AML-193 (cell line): ENCODE measurements around the gene PLAC1.

ENCODE experiments used
- DNase-seq, 2 experiments: peaks; one replicate each; lab custom pipeline; 2025; lab: John Stamatoyannopoulos, UW

The PLAC1 gene, protein sequence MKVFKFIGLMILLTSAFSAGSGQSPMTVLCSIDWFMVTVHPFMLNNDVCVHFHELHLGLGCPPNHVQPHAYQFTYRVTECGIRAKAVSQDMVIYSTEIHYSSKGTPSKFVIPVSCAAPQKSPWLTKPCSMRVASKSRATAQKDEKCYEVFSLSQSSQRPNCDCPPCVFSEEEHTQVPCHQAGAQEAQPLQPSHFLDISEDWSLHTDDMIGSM

DNA sequence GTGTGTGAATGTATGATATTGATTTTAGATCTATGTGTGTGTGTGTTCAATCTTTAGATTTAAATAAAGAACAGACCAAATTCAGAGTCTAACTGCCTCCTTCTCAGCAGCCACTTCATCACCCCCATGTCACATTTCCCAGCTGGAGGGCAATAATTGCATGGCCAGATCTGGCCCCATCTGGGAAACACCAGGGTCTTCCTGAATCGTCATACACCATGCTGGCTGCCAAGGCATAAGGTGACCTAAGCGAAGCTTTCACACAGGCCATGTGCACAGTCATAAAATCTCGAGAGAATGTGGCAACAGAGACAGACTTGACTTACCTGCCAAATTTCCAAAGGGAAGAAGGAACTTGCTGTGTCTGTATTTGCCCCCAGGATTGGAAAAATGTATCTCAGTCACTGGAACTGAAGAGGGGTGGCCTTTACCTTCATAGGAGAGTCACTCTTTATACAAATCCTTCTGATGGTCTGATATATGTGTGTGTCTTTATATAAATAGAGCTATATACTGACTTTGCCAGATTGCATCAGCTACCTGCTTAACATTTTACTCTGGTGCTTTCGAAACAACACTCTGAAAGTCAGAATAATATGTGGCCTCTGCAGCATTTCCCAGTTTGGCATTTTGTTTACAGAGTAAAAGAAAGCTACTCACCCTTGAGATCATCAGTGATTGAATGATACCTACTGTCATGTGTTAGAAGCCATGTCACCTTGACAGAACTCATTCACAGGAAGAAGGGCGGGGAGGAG lies at the start of gene PLAC1:
PLAC1 (minus strand) TSS at position 470 of the 758 bp plus-strand sequence. CDS start 91,789 bp downstream, outside the sequence.
- DNase-seq: no peak

DNA sequence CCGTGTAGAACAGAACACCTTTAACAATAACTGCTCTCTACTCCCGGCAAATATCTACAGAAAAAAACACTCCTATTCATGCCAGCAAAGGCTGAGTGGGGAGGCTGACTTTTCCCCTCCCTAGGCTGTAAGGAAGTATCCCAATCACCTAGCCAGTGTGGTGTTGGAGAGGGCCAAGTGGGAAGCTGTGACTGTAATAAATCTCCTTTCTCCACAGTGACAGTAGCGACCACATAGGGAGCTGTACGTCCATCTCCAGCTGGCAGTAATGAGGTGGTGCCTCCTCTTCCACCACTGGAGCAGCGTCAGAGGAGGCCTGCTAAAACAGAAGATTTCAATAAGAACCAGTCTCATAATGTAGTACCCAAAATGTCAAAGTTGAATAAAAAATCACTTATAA lies 47.9 kb upstream of the PLAC1 start:
- no peak for DNase-seq

DNA sequence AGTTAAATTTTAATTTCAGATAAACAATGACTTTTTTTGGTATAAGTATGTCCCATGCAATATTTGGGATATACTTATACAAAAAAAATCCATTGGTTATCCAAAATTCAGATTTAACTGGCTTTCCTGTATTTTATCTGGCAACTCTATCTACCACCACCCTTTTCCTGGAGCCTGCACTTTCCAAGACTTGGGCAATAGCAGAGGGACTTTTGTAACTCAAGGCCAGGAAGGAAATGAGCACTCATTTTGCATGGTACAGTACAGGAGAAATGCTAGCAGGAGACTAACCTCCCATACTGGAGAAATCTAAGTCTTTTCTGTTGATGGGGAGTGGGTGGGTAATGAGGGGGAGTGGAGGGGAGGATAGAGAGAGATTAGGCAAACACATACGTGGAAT lies 37.7 kb upstream of the PLAC1 start:
- no peak for DNase-seq

DNA sequence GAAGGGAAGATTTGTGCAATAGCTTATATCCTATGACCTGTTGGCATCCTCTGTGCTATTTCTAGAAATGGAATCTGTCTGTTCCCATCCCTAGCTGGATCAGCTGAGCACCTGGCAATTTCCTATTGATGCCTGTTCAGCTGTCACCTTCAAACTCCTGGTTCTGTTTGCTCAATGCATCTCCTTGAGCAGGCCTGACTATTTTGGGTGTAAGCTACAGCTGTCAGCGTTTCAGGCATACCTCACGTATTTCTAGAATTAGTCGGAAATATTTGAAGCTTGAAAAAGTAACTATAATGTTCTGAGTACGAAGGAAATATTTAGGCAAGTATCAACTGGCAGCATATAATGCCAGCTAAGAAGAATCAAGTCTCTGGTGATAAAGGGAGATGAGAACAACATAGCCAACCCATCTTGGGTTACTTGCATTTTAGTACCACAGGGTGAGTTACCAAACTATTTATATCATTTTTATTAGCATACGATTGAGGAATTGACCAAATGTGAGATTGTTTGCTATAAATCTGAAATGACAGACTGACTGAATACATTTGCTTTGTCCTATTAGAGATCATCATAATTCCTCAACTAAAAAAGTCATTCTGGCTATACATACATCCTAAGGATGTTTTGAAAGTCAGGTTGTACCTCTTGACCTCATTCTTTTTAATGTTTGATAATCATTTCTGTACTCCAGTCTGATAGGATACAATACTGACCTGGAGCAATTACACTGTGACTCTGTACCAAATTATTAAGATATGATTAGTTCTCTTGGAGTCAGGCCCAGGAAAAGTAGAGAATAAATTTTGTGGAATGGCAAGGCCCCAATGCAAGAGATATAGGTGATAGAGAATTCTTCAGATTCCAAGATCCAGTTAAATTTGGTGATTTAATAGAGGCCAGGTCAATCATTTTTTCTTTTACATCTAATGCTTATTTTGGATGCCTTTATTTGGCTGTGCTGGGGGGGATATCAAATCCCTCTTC lies 36.4 kb upstream of the PLAC1 start:
- no peak for DNase-seq

DNA sequence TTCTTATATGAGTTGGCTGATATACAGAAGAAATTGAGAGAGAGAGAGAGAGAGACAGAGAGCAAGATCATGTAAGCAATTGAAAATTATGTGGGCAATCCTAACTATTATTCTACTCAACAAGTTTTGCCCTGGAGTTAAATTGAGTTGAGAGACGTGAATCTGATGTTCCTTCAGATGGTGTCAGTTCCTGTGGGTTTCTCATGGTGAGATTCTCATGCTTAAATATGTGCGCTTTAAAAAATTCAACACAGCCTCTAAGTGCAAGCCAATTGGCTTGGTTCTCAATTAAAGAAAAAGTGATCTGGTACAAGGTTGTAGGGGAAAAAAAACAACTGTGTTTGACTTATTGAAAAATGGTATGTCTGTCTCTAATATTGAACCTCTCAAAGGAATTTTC lies 35.4 kb upstream of the PLAC1 start:
- DNase-seq: no peak

DNA sequence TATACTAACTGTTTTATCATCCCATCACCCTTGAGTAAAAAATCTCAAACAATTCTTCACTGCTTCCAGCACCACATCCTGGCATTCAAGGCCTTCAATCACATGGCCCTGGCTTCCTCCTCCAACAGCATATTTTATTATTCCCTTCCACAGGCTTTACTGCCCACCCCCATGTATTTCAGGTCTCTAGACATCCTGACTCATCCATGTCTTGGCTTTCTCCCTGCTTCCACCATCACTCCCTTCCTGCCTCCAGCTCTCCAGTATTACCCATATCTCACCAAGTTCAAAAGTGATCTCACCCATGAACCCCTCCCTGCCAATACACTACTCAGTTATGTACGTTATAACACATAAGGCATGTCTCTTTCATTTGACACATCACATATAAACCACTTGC lies 34.7 kb upstream of the PLAC1 start:
- no peak for DNase-seq

DNA sequence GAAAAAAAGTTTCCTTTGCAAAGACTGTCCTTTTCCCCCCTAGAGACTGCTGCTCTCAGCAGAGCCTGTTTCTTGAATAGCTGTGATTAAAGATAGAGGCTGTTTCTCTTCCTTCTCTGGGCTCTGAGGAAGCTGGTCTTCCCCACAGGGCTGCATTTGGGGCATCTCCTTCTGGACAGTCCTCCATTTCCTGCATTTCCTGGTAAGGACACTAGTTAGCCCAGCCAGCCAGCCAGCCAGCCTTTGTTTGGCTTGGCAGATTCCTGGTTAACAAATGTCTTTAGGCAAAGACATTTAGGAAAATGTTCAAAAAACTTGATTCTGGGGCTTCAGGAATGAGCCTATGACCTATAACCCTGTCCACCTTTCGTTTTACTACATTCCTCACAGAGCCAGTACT lies 34.0 kb upstream of the PLAC1 start:
- DNase-seq: no peak

DNA sequence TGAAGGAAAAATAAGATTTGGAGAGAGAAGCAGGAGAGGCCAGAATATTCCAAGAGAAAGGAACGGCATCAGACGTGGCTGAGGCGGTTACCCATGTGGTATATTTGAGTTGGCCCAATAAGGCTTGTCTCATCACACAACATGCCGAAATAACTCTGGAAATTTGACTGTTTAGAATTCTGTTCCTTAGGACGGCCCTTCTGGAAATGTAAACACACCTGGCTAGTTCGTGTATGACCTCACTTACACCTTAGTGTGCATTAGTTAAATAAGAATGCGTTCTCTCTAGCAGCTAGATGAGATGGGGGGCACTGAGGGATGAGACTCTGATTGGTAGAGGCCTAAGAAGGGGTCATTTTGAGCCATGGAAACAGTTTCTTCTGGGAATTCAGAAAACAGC lies 33.2 kb upstream of the PLAC1 start:
- no peak for DNase-seq

DNA sequence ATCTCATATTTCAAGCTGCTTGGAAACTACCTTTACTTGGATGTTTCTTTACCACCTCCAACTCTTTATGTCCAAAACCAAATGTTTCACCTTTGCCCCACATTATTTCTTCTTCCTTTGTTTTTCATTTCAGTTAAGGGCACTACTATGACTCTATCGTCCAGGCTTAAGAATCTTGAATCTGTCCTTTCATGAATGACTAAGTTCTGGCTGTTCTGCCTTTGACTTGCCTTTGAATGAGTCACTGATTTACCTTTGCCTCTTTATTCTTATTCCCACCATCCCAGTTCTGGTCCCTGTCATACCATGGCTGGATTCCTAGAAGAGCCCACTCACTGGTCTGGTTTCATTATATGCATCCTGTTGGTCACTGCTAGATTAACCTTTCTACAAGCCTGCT lies 30.6 kb upstream of the PLAC1 start:
- no peak for DNase-seq

DNA sequence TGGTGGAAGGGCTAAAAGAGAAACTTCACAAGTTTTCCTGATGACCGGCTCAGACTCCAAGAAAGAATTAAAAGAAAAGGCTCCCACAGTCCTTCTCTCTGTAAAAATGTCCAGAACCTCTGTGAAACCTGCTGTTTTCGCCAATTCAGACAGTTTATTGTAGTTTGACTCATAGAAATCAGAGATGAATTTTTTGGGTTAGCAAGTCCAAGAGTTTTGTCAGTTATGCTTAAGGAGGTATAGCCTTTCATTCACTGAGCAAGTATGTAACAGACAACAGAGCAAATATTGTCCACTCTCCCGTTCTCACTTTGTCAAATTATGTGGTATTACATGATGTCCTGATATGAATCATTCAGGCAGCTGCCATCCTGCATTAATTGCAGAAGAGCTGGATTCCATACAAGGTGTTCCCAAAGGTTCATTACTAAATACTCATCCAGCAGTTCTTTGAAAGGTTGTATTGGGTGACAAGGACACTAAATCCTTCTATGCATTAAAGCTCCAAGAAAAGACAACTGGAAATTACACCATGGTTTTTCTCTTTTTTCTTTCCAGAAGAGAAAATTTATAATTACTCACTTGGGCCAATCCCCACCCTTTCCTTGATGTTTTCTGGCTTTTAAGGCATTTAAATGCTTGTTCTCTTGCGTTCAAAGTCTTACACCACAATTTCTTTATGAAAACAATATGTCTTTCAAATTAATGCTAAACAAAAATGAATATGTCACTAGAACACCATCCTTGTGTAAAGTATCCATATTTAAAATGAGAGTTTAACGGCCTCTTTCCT lies 30.0 kb upstream of the PLAC1 start:
- DNase-seq: no peak

DNA sequence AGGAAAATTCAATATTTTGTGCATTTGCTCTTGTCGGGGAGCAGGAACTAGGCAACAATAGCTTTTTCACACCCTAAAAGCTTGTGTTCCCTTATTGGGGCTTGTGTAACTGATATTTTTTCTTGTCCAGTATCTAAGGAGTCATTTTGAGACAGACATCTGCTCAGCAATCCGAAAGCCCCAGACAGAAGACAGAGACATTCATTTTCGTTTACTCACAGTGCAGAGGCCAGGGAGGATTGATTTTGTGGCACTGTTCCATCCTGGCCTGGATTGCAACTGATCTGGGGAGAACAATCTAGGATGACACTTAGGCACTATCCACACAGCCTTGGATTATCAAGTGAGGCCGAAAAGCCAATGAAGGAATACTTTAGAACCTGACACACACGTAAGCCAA lies 27.4 kb upstream of the PLAC1 start:
- no peak for DNase-seq

DNA sequence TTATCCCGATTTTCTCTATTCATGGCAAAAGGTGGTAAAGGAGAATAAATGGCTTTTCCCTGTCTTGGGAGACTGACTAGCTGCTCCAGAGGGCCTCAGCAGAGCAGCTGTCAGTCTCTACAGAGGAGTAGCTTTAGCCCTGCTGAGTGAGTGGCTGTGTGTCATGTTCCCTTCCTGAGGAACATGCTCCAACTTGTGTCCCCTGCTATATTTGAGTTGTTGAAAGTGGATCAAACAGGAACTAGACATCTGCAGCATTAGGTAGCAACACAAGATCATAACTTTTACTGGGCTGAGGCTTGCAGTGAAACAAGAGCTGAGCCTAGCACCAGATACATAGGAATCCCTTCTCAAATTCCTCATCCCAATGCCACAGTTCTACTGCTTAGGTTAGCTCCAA lies 26.7 kb upstream of the PLAC1 start:
- no peak for DNase-seq

DNA sequence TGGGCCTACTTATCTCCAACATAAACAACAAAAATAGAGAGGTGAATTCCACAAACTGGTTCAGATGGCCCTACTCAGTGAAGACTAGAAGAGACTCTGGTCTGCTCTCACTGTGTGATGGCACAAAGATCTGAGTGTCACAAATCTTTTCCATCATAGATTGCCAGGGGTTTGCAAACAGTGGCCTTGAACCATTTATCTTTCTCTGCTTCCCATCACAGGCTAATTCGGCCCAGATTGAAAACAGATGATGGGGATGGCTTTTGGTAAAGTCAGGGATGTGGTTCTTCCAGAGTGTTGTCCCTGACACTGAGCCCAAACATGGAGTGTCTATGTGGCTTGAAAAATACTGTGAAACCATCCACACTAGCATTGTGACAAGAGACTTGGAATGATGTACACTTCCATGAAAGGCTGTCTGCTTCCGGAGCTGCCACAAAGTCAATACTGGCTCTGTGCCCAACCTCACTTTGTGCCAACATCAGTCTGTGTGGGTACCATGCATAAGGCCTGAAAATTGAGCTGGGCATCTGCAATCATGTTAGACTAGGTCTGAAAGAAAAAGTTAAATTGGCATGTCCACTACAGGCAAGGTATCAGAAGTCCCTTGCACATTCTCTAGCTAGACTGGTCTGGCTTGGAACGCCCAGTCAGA lies 25.2 kb upstream of the PLAC1 start:
- DNase-seq: no peak

DNA sequence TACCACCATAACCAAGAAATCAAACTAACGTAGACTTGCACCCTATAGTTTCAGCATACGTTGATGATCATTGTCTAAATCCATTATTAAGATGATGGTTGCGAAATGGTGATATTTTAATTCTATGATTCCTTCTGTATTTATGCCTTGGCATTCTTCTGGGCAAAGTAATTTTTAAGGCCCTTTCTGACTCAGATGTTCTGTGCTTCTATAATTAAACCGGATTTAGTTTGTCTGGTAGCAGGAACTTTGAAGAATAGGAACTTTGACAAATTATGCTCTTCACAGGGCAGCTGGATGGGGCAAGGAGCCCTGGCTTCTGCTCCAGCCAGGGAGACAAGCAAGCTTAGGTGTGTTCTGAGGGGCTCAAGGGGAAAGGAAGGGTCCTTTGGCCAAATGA lies 23.8 kb upstream of the PLAC1 start:
- DNase-seq: no peak

DNA sequence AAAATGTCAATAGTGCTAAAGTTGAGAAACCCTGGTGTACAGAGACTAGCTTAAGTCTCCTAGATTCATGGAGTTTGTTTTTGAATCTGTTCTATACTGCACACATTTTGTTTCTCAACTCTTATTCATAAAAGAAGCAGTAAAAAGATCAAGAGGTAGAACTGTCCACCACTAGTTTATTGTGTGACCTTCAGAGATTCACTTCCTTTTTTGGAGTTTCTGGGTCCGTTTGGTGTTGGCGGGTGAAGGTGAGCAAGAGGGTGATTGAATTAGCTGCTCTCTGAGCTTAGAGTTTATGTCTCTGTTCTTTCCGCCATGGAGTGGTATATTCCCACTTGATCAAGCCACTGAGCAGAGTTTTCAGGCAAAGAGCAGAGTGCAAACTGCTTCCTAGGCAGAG lies 21.4 kb upstream of the PLAC1 start:
- no peak for DNase-seq

DNA sequence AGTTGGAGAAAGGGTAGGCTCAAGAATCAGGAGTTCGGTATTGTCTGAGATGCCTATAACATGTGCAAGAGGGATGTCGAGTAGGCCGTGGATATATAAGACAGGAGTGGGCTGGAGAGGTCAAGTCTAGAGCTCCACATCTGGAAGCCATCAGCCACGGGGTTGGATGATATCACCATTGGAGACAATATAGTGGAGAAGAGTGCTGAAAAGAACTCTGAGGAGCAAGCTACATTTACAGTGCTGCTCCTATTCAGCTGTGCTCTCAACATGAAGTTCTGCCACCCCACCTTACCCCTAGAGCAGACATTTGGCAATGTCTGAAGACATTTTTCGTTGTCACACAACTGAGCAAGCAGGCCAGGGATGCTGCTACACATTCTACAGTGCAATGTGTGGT lies 20.9 kb upstream of the PLAC1 start:
- no peak for DNase-seq

DNA sequence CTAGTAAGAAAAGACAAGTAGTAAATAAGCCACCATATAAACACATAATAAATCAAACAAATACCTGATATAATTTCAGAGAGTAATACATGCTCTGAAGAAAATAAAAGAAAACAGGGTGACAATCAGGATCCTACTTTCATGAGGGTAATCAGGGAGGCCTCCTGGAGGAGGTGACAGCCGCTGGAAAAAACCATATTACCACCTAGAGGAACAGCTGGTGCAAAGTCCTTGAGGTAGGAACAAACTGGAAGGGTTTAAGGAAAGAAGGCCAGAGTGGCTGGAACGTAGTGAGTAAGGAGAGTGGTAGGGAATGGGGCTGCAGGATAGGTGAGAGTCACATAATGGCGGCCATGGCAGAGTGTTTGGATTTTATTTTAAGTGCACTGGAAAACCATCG lies 19.1 kb upstream of the PLAC1 start:
- DNase-seq: no peak

DNA sequence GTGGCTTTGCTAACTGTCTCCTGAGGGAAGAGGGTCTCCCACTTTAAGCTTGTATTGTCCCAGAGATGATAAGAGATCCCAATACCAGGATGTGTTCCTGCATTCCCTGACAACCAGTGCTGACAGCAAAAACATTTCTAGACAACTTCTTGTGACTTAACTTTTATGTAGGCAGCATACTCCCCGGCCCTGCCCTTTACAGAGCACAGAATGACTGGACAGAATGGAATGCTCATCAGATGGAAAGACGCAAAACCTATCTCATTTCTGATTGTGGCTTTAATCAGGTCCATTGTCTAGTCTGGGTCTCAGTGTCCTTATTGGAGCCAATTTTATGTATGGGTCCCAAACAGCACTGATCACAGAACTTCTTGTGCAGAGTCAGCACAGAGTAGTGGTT lies 18.2 kb upstream of the PLAC1 start:
- no peak for DNase-seq

DNA sequence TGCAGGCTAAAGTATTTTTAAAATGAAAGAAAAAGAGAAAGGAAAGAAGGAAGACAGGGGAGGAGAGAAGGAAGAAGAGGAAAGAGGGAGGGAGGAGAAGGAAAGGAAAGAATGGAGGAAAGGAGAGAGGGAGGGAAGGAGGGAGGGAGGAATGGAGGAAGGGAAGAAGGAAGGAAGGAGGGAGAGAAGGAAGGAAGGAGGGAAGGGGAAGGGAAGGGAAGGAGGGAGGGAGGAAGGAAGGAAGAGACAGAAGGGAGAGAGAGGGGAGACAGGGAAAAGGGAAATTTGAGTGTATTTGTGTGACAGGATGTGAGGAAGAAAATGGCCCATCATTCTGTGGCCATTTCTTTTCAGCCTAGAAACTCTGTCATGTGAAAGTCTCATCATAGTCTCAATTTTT lies 14.9 kb upstream of the PLAC1 start:
- DNase-seq: no peak

DNA sequence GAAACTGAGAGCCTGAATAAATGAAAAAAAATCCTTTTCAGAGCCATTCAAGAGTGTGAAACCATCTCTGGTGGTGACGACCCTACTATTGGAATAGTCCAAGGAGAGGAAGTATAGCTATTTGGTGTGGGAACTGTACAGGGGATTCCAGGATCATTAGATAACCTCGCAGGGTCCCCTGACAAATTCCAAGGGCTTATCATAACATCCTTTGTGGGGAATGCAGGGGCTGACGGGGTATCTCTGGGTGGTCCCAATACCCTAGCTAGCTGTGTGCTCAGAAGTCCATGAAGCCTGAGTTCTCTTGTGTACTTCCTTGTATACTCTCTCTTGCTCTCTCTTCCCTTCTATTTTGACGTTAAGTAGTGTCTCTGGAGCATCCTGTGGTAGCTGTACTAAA lies 13.8 kb upstream of the PLAC1 start:
- DNase-seq: no peak

DNA sequence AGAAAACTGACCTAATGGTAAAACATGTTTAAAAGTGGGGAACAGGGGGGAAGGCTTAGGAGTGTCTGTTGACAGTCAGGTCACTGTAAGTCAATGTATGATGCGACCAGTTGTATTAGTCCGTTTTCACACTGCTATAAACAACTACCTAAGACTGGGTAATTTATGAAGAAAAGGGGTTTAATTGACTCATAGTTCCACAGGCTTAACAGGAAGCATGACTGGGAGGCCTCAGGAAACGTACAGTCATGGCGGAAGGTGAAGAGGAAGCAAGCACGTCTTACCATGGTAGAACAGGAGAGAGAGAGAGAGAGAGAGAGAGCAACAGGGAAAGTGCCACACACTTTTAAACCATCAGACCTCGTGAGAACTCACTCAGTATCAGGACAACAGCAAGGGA lies 13.0 kb upstream of the PLAC1 start:
- DNase-seq: no peak
